HEK293 (cell line): ENCODE data around the gene F9.

ENCODE experiments used
- CTCF ChIA-PET: fragments of 350-600 bp; formaldehyde crosslinking; extraction: SDS; loops from one replicate; lab custom pipeline; 2021; ENCODE audit warnings: antibody characterized with exemption; lab: Yijun Ruan, JAX
- POLR2A ChIA-PET: fragments of 300-600 bp; formaldehyde crosslinking; extraction: SDS; loops from one replicate; lab custom pipeline; 2020; ENCODE audit warnings: antibody characterized with exemption, inconsistent platforms; lab: Yijun Ruan, JAX
- H3K27ac ChIP-seq: fragments of 200-500 bp; sonication (Bioruptor generic); 2 replicates; pipeline ENCODE4 v1.5.1; 2014; ENCODE audit warnings: low read depth, low read length, control low read depth, inconsistent platforms; ENCODE audit errors: extremely low read depth
- H3K36me3 ChIP-seq, 2 experiments: fragments of 200-500 bp in 1 of 2; sonication (Bioruptor generic) in 1 of 2; 1 replicate in 1 of 2; 2 replicates in 1 of 2; pipeline ENCODE4 v1.5.1; 2014 to 2017; ENCODE audit warnings: inconsistent platforms in 2 of 2, low read length in 2 of 2; ENCODE audit not compliant: control insufficient read depth in 2 of 2, insufficient read depth in 1 of 2
- H3K4me1 ChIP-seq: fragments of 200-500 bp; sonication (Bioruptor generic); 2 replicates; pipeline ENCODE4 v1.5.1; 2014; ENCODE audit warnings: mild to moderate bottlenecking, low read length, inconsistent platforms; ENCODE audit not compliant: control insufficient read depth, insufficient read depth
- H3K4me3 ChIP-seq: 2 replicates; pipeline ENCODE4 v1.5.1; 2011; ENCODE audit warnings: low read depth, mild to moderate bottlenecking, control low read depth, low read length, moderate library complexity
- H3K9me3 ChIP-seq: fragments of 200-500 bp; sonication (Bioruptor generic); 2 replicates; pipeline ENCODE4 v1.5.1; 2014; ENCODE audit warnings: low read depth, low read length, inconsistent platforms; ENCODE audit not compliant: control insufficient read depth, insufficient read depth
- BCL11B ChIP-seq: fragments of 450-650 bp; formaldehyde crosslinking; IDR thresholded peaks from 2 replicates; pipeline ENCODE4 v1.5.1; 2016; ENCODE audit warnings: low read depth, missing biosample characterization, missing genetic modification characterization
- ELK4 ChIP-seq: IDR thresholded peaks from 2 replicates; pipeline ENCODE4 v1.6.1; 2011; ENCODE audit warnings: mild to moderate bottlenecking, low read depth, low read length, borderline replicate concordance
- IKZF3 ChIP-seq: fragments of 450-650 bp; IDR thresholded peaks from 2 replicates; pipeline ENCODE4 v1.5.0; 2018; ENCODE audit warnings: missing biosample characterization, mild to moderate bottlenecking, missing genetic modification characterization, moderate library complexity
- OVOL3 ChIP-seq: fragments of 450-650 bp; formaldehyde crosslinking; IDR thresholded peaks from 2 replicates; pipeline ENCODE4 v1.5.1; 2016; ENCODE audit warnings: missing biosample characterization, missing genetic modification characterization
- TRIM28 ChIP-seq: IDR thresholded peaks from 2 replicates; pipeline ENCODE4 v1.6.1; 2011; ENCODE audit warnings: low read length, control low read depth, borderline replicate concordance
- ZBTB7A ChIP-seq: fragments of 450-650 bp; formaldehyde crosslinking; IDR thresholded peaks from 2 replicates; pipeline ENCODE4 v1.5.1; 2016; ENCODE audit warnings: low read depth, missing biosample characterization, missing genetic modification characterization
- ZFP37 ChIP-seq: fragments of 450-650 bp; formaldehyde crosslinking; IDR thresholded peaks from 2 replicates; pipeline ENCODE4 v1.5.1; 2016; ENCODE audit warnings: missing biosample characterization, missing genetic modification characterization
- ZNF169 ChIP-seq: fragments of 450-650 bp; formaldehyde crosslinking; IDR thresholded peaks from 2 replicates; pipeline ENCODE4 v1.5.1; 2016; ENCODE audit warnings: missing biosample characterization, missing genetic modification characterization
- ZNF175 ChIP-seq: fragments of 450-650 bp; formaldehyde crosslinking; IDR thresholded peaks from 2 replicates; pipeline ENCODE4 v1.5.1; 2016; ENCODE audit warnings: missing biosample characterization, missing genetic modification characterization
- ZNF239 ChIP-seq: fragments of 450-650 bp; formaldehyde crosslinking; IDR thresholded peaks from 2 replicates; pipeline ENCODE4 v1.5.1; 2016; ENCODE audit warnings: missing biosample characterization, missing genetic modification characterization
- ZNF324 ChIP-seq: fragments of 450-650 bp; formaldehyde crosslinking; IDR thresholded peaks from 2 replicates; pipeline ENCODE4 v1.5.1; 2016; ENCODE audit warnings: missing biosample characterization, missing genetic modification characterization
- ZNF610 ChIP-seq: fragments of 450-650 bp; formaldehyde crosslinking; IDR thresholded peaks from 2 replicates; pipeline ENCODE4 v1.5.1; 2016; ENCODE audit warnings: missing biosample characterization, missing genetic modification characterization, borderline replicate concordance
- ZNF626 ChIP-seq: fragments of 450-650 bp; sonication (Bioruptor Pico); formaldehyde crosslinking; IDR thresholded peaks from 2 replicates; pipeline ENCODE4 v1.5.1; 2018; ENCODE audit warnings: missing biosample characterization, missing genetic modification characterization, inconsistent platforms
- ZSCAN30 ChIP-seq: fragments of 450-650 bp; IDR thresholded peaks from 2 replicates; pipeline ENCODE4 v1.5.1; 2018; ENCODE audit warnings: missing biosample characterization, mild to moderate bottlenecking, missing genetic modification characterization, moderate library complexity
- ZSCAN4 ChIP-seq: fragments of 450-650 bp; formaldehyde crosslinking; IDR thresholded peaks from 2 replicates; pipeline ENCODE4 v1.5.1; 2017; ENCODE audit warnings: missing biosample characterization, missing genetic modification characterization
- TF ChIP-seq, protein P1 (sequence below): fragments of 450-650 bp; formaldehyde crosslinking; IDR thresholded peaks from 2 replicates; pipeline ENCODE4 v1.5.1; 2016; ENCODE audit warnings: missing biosample characterization, missing genetic modification characterization
- TF ChIP-seq, protein P2 (sequence below): fragments of 450-650 bp; formaldehyde crosslinking; IDR thresholded peaks from 2 replicates; pipeline ENCODE4 v1.5.1; 2016; ENCODE audit warnings: missing biosample characterization, missing genetic modification characterization
- TF ChIP-seq, protein P3 (sequence below): fragments of 450-650 bp; formaldehyde crosslinking; IDR thresholded peaks from 2 replicates; pipeline ENCODE4 v1.5.1; 2016; ENCODE audit warnings: missing biosample characterization, missing genetic modification characterization, borderline replicate concordance
- TF ChIP-seq, protein P4 (sequence below): fragments of 450-650 bp; IDR thresholded peaks from 2 replicates; pipeline ENCODE4 v1.5.1; 2018; ENCODE audit warnings: missing biosample characterization, mild to moderate bottlenecking, missing genetic modification characterization

The F9 gene

GRCh38 chrX:139530550-139530949 is at the start of gene F9:
Gene F9, plus strand, starts transcription at chrX:139530739. Its CDS starts 26 bp downstream, at chrX:139530765.
- H3K4me1 ChIP-seq, result no peaks in the 10 kb centered on the region
- no peak for TF ChIP-seq ZNF610 (tag by site-specific recombination)
- POLR2A ChIA-PET, result no interaction called here
- H3K4me3 ChIP-seq, result no peak within 1 kb of the TSS
- no peak within 1 kb of the TSS for H3K27ac ChIP-seq
- H3K36me3 ChIP-seq, result no peaks in the 10 kb centered on the region
- CTCF ChIA-PET, result interaction anchor here (1.0 kb wide), 1 partner anchor 27 kb away, joined by 3 read pairs; no protein-coding TSS in a partner anchor
- H3K9me3 ChIP-seq, result no peaks in the 10 kb centered on the region

GRCh38 chrX:139483699-139484098 is 46.8 kb upstream of the F9 start:
- POLR2A ChIA-PET, result no interaction called here

DNA sequence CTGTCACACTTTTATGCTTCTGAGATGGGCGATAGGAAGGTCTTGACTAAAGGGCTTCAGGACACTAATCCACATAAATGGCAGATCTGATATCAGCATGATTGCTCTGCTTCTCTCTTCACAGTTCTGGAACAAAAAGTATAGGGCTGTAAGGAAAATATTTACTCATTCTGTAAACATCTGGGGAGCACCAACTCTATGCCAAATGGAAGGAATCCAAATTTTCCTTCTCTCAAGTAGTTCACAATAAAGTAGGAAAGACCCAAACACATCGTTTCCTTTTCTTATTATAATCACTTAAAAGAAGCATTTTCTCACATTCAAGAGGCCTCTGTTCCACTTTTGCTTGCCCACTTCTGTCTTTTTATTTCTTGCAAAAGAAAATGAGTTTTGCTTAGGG is 45.9 kb upstream of the F9 start:
- H3K4me3 ChIP-seq, result no peak overlapping the region
- TF ChIP-seq IKZF3 (no peak), OVOL3 (tag by site-specific recombination) (no peak), ZNF169 (no peak), ZSCAN4 (tag by site-specific recombination) (no peak), BCL11B (no peak), ZNF239 (tag by site-specific recombination) (no peak), ZBTB7A (no peak)
- TF ChIP-seq, protein P1, sequence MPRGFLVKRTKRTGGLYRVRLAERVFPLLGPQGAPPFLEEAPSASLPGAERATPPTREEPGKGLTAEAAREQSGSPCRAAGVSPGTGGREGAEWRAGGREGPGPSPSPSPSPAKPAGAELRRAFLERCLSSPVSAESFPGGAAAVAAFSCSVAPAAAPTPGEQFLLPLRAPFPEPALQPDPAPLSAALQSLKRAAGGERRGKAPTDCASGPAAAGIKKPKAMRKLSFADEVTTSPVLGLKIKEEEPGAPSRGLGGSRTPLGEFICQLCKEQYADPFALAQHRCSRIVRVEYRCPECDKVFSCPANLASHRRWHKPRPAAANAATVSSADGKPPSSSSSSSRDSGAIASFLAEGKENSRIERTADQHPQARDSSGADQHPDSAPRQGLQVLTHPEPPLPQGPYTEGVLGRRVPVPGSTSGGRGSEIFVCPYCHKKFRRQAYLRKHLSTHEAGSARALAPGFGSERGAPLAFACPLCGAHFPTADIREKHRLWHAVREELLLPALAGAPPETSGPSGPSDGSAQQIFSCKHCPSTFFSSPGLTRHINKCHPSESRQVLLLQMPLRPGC (tag by site-specific recombination), result no peak
- TF ChIP-seq, all 188 proteins: peak for 0
- no peak overlapping the region for H3K27ac ChIP-seq
- no peaks in the 10 kb centered on the region for H3K36me3 ChIP-seq
- H3K9me3 ChIP-seq, result no peaks in the 10 kb centered on the region; the same call in 1 of the 2 replicates
- H3K4me1 ChIP-seq, result no peaks in the 10 kb centered on the region
- CTCF ChIA-PET, result no interaction called here
- POLR2A ChIA-PET, result no interaction called here

More at GRCh38 chrX:139483699-139484098, 46.8 kb upstream of the F9 start:
- CTCF ChIA-PET, result interaction anchor here (0.7 kb wide), 1 partner anchor 60 kb away, joined by 3 read pairs; no protein-coding TSS in a partner anchor
- Histone ChIP-seq H3K27ac (no peak overlapping the region), H3K4me3 (no peak overlapping the region), H3K9me3 (no peaks in the 10 kb centered on the region; the same call in 1 of the 2 replicates), H3K4me1 (no peaks in the 10 kb centered on the region), H3K36me3 (no peaks in the 10 kb centered on the region)
- TF ChIP-seq, protein P2, sequence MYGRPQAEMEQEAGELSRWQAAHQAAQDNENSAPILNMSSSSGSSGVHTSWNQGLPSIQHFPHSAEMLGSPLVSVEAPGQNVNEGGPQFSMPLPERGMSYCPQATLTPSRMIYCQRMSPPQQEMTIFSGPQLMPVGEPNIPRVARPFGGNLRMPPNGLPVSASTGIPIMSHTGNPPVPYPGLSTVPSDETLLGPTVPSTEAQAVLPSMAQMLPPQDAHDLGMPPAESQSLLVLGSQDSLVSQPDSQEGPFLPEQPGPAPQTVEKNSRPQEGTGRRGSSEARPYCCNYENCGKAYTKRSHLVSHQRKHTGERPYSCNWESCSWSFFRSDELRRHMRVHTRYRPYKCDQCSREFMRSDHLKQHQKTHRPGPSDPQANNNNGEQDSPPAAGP (tag by site-specific recombination), result no peak
- no peak for TF ChIP-seq TRIM28
- TF ChIP-seq ZNF324 (tag by site-specific recombination), result no peak
- no peak for TF ChIP-seq ZNF175 (tag by site-specific recombination)
- no peak for TF ChIP-seq ELK4

DNA sequence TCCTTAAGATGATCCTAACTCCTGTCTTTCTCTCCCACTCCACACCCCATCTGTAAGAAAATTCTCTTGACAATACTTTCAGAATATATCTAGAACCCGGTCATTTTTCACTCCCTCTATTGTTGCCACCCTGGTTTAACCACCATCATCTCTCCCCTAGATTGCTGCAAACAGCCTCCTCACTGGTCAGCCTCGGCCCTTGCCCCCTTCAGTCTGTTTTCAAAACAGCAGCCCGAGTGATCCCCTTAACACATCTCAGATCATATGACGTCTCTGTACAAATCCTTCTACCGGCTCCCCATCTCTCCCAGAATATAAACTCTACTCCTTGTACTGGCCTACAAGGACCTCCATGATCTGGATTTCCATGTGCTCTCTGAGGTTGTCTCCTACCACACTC is 35.2 kb upstream of the F9 start:
- ChIA-PET POLR2A (no interaction called here), CTCF (no interaction called here)
- Histone ChIP-seq H3K36me3 (no peaks in the 10 kb centered on the region), H3K4me1 (no peaks in the 10 kb centered on the region), H3K9me3 (no peaks in the 10 kb centered on the region), H3K4me3 (no peak overlapping the region), H3K27ac (no peak overlapping the region)
- TF ChIP-seq, protein P2 (tag by site-specific recombination), result no peak
- TF ChIP-seq ZFP37 (tag by site-specific recombination), result no peak
- TF ChIP-seq BCL11B, result no peak
- TF ChIP-seq ZNF626 (tag by site-specific recombination), result no peak
- no peak for TF ChIP-seq ZSCAN30 (tag by site-specific recombination)
- TF ChIP-seq, protein P3, sequence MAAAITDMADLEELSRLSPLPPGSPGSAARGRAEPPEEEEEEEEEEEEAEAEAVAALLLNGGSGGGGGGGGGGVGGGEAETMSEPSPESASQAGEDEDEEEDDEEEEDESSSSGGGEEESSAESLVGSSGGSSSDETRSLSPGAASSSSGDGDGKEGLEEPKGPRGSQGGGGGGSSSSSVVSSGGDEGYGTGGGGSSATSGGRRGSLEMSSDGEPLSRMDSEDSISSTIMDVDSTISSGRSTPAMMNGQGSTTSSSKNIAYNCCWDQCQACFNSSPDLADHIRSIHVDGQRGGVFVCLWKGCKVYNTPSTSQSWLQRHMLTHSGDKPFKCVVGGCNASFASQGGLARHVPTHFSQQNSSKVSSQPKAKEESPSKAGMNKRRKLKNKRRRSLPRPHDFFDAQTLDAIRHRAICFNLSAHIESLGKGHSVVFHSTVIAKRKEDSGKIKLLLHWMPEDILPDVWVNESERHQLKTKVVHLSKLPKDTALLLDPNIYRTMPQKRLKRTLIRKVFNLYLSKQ (tag by site-specific recombination), result no peak
- TF ChIP-seq, protein P4, sequence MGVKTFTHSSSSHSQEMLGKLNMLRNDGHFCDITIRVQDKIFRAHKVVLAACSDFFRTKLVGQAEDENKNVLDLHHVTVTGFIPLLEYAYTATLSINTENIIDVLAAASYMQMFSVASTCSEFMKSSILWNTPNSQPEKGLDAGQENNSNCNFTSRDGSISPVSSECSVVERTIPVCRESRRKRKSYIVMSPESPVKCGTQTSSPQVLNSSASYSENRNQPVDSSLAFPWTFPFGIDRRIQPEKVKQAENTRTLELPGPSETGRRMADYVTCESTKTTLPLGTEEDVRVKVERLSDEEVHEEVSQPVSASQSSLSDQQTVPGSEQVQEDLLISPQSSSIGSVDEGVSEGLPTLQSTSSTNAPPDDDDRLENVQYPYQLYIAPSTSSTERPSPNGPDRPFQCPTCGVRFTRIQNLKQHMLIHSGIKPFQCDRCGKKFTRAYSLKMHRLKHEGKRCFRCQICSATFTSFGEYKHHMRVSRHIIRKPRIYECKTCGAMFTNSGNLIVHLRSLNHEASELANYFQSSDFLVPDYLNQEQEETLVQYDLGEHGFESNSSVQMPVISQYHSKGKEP (tag by site-specific recombination), result no peak
